ENCODE measurements around the gene LIFR.

Gene LIFR

GRCh38 chr5:38479315-38479904 lies 77.0 kb downstream of the LIFR start:
- Mint-ChIP-seq H3K9me3 (no peaks in the 10 kb centered on the region), H3K4me1 (peaks cover 23% of the 10 kb centered on the region), H3K4me3 (no peak overlapping the region), H3K27me3 (ENCODE audit: low read depth) (no peaks in the 10 kb centered on the region), H3K27ac (peak overlapping the region; percentile 63 to 86 (median 79)), H3K36me3 (ENCODE audit: low read depth) (peaks cover 17% of the 10 kb centered on the region)
- TF ChIP-seq CTCF (IDR thresholded peaks at IDR 0.05; ENCODE audit: unreplicated experiment in 3 of 3) = no peak

GRCh38 chr5:38478878-38479277 lies 77.6 kb downstream of the LIFR start:
- no peak for TF ChIP-seq CTCF (IDR thresholded peaks at IDR 0.05; ENCODE audit: unreplicated experiment in 3 of 3)
- H3K4me3 Mint-ChIP-seq = no peak overlapping the region
- peaks cover 13% of the 10 kb centered on the region for H3K36me3 Mint-ChIP-seq (ENCODE audit: low read depth)
- no peaks in the 10 kb centered on the region for H3K27me3 Mint-ChIP-seq (ENCODE audit: low read depth)
- no peaks in the 10 kb centered on the region for H3K9me3 Mint-ChIP-seq
- H3K4me1 Mint-ChIP-seq = peaks cover 28% of the 10 kb centered on the region
- H3K27ac Mint-ChIP-seq = peak overlapping the region; percentile 63 to 86 (median 79)

GRCh38 chr5:38478166-38478565 lies 78.3 kb downstream of the LIFR start:
- H3K9me3 Mint-ChIP-seq = no peaks in the 10 kb centered on the region
- no peak overlapping the region for H3K4me3 Mint-ChIP-seq
- TF ChIP-seq CTCF (IDR thresholded peaks at IDR 0.05; ENCODE audit: unreplicated experiment in 3 of 3) = no peak
- H3K27ac Mint-ChIP-seq = peak overlapping the region in 1 of 3 experiments; percentile 31
- H3K27me3 Mint-ChIP-seq (ENCODE audit: low read depth) = no peaks in the 10 kb centered on the region
- H3K36me3 Mint-ChIP-seq (ENCODE audit: low read depth) = peaks cover 10% of the 10 kb centered on the region
- H3K4me1 Mint-ChIP-seq = peaks cover 30% of the 10 kb centered on the region

GRCh38 chr5:38473008-38473407 lies 83.4 kb downstream of the LIFR start:
- peaks cover 37% of the 10 kb centered on the region for H3K4me1 Mint-ChIP-seq
- no peak for TF ChIP-seq CTCF (IDR thresholded peaks at IDR 0.05; ENCODE audit: unreplicated experiment in 3 of 3)
- no peaks in the 10 kb centered on the region for H3K27me3 Mint-ChIP-seq (ENCODE audit: low read depth)
- H3K36me3 Mint-ChIP-seq (ENCODE audit: low read depth) = no peaks in the 10 kb centered on the region
- H3K9me3 Mint-ChIP-seq = no peaks in the 10 kb centered on the region
- peak overlapping the region in 2 of 3 experiments; percentile 42 to 62 for H3K27ac Mint-ChIP-seq
- H3K4me3 Mint-ChIP-seq = no peak overlapping the region

GRCh38 chr5:38472541-38472940 lies 83.9 kb downstream of the LIFR start:
- peak overlapping the region in 1 of 3 experiments; percentile 42 for H3K27ac Mint-ChIP-seq
- no peak overlapping the region for H3K4me3 Mint-ChIP-seq
- no peaks in the 10 kb centered on the region for H3K9me3 Mint-ChIP-seq

More at GRCh38 chr5:38472541-38472940, 83.9 kb downstream of the LIFR start:
- H3K27me3 Mint-ChIP-seq (ENCODE audit: low read depth) = no peaks in the 10 kb centered on the region
- TF ChIP-seq CTCF (IDR thresholded peaks at IDR 0.05; ENCODE audit: unreplicated experiment in 3 of 3) = no peak
- peaks cover 37% of the 10 kb centered on the region for H3K4me1 Mint-ChIP-seq
- no peaks in the 10 kb centered on the region for H3K36me3 Mint-ChIP-seq (ENCODE audit: low read depth)
